ENCODE results near the gene PSMC6. TPM values are rescaled to one million over a fixed set of nuclear protein-coding genes. Genes with fewer than 3 reads are reported as not detected.

The PSMC6 gene
- total RNA-seq, 1 donor from 2014 or later = 101 TPM

DNA sequence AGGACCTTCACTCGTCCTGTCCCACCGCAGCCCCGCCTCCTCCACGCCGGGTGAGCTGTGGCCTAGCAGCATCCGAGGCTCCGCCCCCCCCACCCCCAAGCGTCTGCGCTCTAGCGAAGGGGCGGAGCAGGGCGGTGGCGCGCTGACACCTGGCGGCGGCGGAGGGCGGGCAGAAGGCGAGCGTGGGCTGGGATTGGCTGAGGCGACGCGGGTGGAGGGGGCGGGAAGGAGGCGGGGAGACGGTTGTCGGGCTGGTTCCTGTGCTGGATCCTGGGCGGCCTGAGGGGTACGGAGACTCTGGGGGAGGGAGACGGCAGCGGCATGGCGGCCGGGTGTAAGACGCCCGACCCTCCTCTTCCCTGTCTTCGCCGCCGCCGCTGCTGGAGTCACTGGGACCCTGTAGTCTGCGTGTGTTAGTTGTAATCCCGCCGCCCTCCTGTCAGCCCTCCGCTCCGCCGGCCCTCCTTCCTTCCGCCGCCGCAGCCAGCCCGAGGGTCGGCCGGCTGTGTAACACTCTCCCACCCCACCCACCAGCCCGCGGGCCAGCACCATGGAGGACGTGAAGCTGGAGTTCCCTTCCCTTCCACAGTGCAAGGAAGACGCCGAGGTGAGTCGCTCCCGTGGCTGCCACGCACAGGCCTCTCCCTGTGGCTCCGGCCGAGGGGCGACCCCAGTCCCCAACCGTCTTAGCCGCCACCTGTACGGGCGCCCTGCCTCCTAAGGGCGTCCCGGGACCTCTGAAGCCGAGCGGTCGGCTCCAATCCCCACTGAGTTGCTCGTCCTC is 23.1 kb downstream of the PSMC6 start, which contains the start of gene STYX:
Gene STYX, plus strand, starts transcription at position 242 of the 784 bp plus-strand sequence. Its CDS starts 309 bp downstream, at position 551.
- Mint-ChIP-seq H3K27me3 (ENCODE audit: unreplicated experiment) (no peaks in the 10 kb centered on the region), H3K4me1 (ENCODE audit: low read depth, unreplicated experiment) (peaks cover 3% of the 10 kb centered on the region), H3K9me3 (ENCODE audit: unreplicated experiment) (peaks cover 2% of the 10 kb centered on the region), H3K27ac (ENCODE audit: unreplicated experiment) (no peak within 1 kb of the TSS), H3K36me3 (ENCODE audit: unreplicated experiment) (no peaks in the 10 kb centered on the region), H3K4me3 (ENCODE audit: unreplicated experiment) (peak within 1 kb of the TSS; percentile 91)
- TF ChIP-seq, protein P1, sequence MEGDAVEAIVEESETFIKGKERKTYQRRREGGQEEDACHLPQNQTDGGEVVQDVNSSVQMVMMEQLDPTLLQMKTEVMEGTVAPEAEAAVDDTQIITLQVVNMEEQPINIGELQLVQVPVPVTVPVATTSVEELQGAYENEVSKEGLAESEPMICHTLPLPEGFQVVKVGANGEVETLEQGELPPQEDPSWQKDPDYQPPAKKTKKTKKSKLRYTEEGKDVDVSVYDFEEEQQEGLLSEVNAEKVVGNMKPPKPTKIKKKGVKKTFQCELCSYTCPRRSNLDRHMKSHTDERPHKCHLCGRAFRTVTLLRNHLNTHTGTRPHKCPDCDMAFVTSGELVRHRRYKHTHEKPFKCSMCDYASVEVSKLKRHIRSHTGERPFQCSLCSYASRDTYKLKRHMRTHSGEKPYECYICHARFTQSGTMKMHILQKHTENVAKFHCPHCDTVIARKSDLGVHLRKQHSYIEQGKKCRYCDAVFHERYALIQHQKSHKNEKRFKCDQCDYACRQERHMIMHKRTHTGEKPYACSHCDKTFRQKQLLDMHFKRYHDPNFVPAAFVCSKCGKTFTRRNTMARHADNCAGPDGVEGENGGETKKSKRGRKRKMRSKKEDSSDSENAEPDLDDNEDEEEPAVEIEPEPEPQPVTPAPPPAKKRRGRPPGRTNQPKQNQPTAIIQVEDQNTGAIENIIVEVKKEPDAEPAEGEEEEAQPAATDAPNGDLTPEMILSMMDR (IDR thresholded peaks at IDR 0.05; ENCODE audit: partially characterized antibody, unreplicated experiment) = no peak
- DNase-seq = peak; percentile 100

DNA sequence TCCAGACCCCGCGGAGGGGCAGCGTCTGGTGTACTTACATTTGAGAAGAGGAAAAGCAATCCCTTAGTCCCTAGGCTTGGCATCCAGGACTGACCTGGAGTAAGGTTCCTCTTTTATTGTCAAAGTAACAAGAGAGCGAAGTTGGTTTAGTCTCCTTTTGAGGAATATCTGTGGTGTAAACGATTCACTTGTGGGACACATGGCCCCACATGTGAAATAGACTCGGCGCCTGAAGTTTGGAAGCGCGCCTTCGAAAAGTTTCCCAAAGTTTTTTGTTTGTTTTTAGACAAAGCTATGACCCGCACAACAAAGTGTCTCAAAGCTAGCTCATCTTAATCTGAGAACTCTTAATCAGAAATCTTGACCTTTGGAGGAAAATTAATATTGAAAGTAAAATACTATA is 23.7 kb downstream of the PSMC6 start:
- no peak overlapping the region for H3K27ac Mint-ChIP-seq (ENCODE audit: unreplicated experiment)
- peaks cover 3% of the 10 kb centered on the region for H3K4me1 Mint-ChIP-seq (ENCODE audit: low read depth, unreplicated experiment)
- no peaks in the 10 kb centered on the region for H3K36me3 Mint-ChIP-seq (ENCODE audit: unreplicated experiment)
- DNase-seq = no peak
- peaks cover 2% of the 10 kb centered on the region for H3K9me3 Mint-ChIP-seq (ENCODE audit: unreplicated experiment)
- TF ChIP-seq, protein P1 (IDR thresholded peaks at IDR 0.05; ENCODE audit: partially characterized antibody, unreplicated experiment) = no peak
- H3K27me3 Mint-ChIP-seq (ENCODE audit: unreplicated experiment) = no peaks in the 10 kb centered on the region
- peak overlapping the region; percentile 91 for H3K4me3 Mint-ChIP-seq (ENCODE audit: unreplicated experiment)

DNA sequence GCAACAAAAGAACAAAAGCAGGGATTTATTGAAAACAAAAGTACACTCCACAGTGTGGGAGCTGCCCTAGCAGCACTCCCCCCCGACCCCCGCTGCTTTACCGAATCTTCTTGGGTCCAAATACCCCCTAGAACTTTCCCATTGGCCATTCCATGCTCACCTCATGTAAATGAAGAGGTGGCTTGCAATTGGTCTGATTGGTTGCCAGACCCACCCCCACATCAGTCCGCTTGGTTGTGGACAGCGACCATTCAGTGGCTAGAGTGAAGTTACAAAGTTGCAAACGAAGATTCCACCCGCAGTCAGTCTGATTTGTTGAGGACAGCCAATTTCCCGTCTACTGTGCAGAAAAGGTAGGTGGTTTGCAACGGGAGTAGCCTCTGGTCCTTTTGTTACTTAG is 26.8 kb downstream of the PSMC6 start:
- Mint-ChIP-seq H3K27ac (ENCODE audit: unreplicated experiment) (no peak overlapping the region), H3K4me3 (ENCODE audit: unreplicated experiment) (no peak overlapping the region), H3K4me1 (ENCODE audit: low read depth, unreplicated experiment) (peaks cover 5% of the 10 kb centered on the region), H3K27me3 (ENCODE audit: unreplicated experiment) (peaks cover 2% of the 10 kb centered on the region), H3K9me3 (ENCODE audit: unreplicated experiment) (peaks cover 2% of the 10 kb centered on the region), H3K36me3 (ENCODE audit: unreplicated experiment) (no peaks in the 10 kb centered on the region)
- TF ChIP-seq, protein P1 (IDR thresholded peaks at IDR 0.05; ENCODE audit: partially characterized antibody, unreplicated experiment) = no peak
- DNase-seq = no peak

DNA sequence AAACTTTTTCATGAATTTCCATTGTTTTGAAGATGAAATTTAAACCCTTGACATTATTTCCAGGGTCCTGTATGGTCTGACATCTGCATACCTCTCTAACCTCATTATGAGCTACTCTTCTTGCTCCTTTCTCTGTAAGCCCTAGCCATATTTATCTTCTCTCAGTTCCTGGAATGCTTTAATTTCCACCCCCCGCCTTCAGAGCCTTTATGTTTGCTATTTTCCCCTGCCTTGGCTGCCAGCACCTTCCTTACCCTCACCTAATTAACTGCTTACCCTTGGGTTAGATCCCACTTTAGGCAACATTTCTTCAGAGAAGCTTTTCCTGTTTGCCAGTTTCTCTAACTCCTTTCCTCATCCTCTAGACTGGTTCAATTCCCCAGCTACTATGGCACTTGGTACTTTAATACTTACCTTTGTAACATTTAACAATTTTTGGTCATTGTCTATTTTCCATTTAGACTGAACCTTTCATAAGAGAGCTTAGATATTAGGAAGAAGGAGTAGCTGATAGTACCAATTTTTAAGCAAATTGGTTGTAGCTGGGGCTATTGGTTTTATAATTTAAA is 29.0 kb downstream of the PSMC6 start:
- H3K27ac Mint-ChIP-seq (ENCODE audit: unreplicated experiment) = peak overlapping the region; percentile 52
- peaks cover under 1% of the 10 kb centered on the region for H3K9me3 Mint-ChIP-seq (ENCODE audit: unreplicated experiment)
- TF ChIP-seq, protein P1 (IDR thresholded peaks at IDR 0.05; ENCODE audit: partially characterized antibody, unreplicated experiment) = no peak
- H3K36me3 Mint-ChIP-seq (ENCODE audit: unreplicated experiment) = no peaks in the 10 kb centered on the region
- DNase-seq = no peak
- H3K27me3 Mint-ChIP-seq (ENCODE audit: unreplicated experiment) = peaks cover 2% of the 10 kb centered on the region
- no peak overlapping the region for H3K4me3 Mint-ChIP-seq (ENCODE audit: unreplicated experiment)
- H3K4me1 Mint-ChIP-seq (ENCODE audit: low read depth, unreplicated experiment) = peaks cover 4% of the 10 kb centered on the region

DNA sequence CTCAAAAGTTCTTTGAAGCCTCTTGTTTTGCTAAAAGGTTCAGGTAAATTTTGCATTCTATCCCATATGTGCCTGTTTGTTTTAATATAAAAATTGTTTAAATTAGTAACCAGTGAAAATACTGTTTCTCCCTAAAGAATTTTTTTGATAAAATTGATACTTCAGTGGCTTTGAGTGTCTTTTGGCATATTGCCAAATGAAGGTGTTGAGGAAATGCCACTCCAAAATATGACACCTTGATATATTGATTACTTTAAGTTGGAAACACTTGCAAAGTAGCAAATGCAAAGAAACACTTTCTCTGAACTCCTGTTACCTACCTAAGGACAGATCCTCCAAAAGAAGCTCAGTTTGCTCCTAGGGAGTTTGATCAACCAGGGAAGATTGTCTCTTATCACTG is 31.4 kb downstream of the PSMC6 start:
- H3K36me3 Mint-ChIP-seq (ENCODE audit: unreplicated experiment) = no peaks in the 10 kb centered on the region
- H3K27me3 Mint-ChIP-seq (ENCODE audit: unreplicated experiment) = peaks cover 2% of the 10 kb centered on the region
- no peak for DNase-seq
- no peak overlapping the region for H3K4me3 Mint-ChIP-seq (ENCODE audit: unreplicated experiment)
- H3K9me3 Mint-ChIP-seq (ENCODE audit: unreplicated experiment) = no peaks in the 10 kb centered on the region
- peaks cover 3% of the 10 kb centered on the region for H3K4me1 Mint-ChIP-seq (ENCODE audit: low read depth, unreplicated experiment)
- TF ChIP-seq, protein P1 (IDR thresholded peaks at IDR 0.05; ENCODE audit: partially characterized antibody, unreplicated experiment) = no peak
- no peak overlapping the region for H3K27ac Mint-ChIP-seq (ENCODE audit: unreplicated experiment)
